Smooth muscle cell (in vitro differentiated cells): ENCODE measurements around the gene C10orf67. TPM values are rescaled to one million over a fixed set of nuclear protein-coding genes. Genes with fewer than 3 reads are reported as not detected.

Experiments
- DNase-seq: peaks from one replicate; lab custom pipeline; 2025; ENCODE audit not compliant: unreplicated experiment; lab: John Stamatoyannopoulos, UW
- H2AFZ ChIP-seq: fragments of 200-600 bp; sonication (generic); 2 replicates; pipeline ENCODE4 v1.6.0; 2016; ENCODE audit warnings: antibody characterized with exemption, low read depth, mild to moderate bottlenecking
- H3F3A ChIP-seq: fragments of 200-600 bp; sonication (generic); 2 replicates; pipeline ENCODE4 v1.6.0; 2017; ENCODE audit warnings: antibody characterized with exemption, low read depth
- H3K27ac ChIP-seq: fragments of 200-600 bp; sonication (generic); 2 replicates; pipeline ENCODE4 v1.5.1; 2016; ENCODE audit warnings: low read depth, mild to moderate bottlenecking
- H3K27me3 ChIP-seq: fragments of 200-600 bp; sonication (generic); 2 replicates; pipeline ENCODE4 v1.6.1; 2016; ENCODE audit warnings: low read depth, mild to moderate bottlenecking
- H3K36me3 ChIP-seq: fragments of 200-600 bp; sonication (generic); 2 replicates; pipeline ENCODE4 v1.5.1; 2016; ENCODE audit warnings: low read depth
- H3K4me1 ChIP-seq: fragments of 200-600 bp; sonication (generic); 2 replicates; pipeline ENCODE4 v1.5.1; 2016; ENCODE audit warnings: low read depth
- H3K4me2 ChIP-seq: fragments of 200-600 bp; sonication (generic); 2 replicates; pipeline ENCODE4 v1.6.0; 2016; ENCODE audit warnings: mild to moderate bottlenecking
- H3K4me3 ChIP-seq: fragments of 200-600 bp; sonication (generic); 2 replicates; pipeline ENCODE4 v1.5.1; 2016; ENCODE audit warnings: mild to moderate bottlenecking
- H3K79me2 ChIP-seq: fragments of 200-600 bp; sonication (generic); 2 replicates; pipeline ENCODE4 v1.6.0; 2016; ENCODE audit warnings: low read depth, mild to moderate bottlenecking
- H3K9ac ChIP-seq: fragments of 200-600 bp; sonication (generic); 2 replicates; pipeline ENCODE4 v1.6.0; 2016; ENCODE audit warnings: low read depth
- H3K9me3 ChIP-seq: fragments of 200-600 bp; sonication (generic); replicated peaks from 2 replicates; pipeline ENCODE4 v1.5.1; 2016; ENCODE audit warnings: low read depth
- H4K20me1 ChIP-seq: fragments of 200-600 bp; sonication (generic); 2 replicates; pipeline ENCODE4 v1.6.0; 2016; ENCODE audit warnings: low read depth
- WGBS: methylation state at CpG from one replicate; pipeline ENCODE4 v1.1.7; 2016; ENCODE audit warnings: low lambda C conversion rate; 5-methylcytosine and 5-hydroxymethylcytosine counted together
- polyA plus RNA-seq: library from polyadenylated mRNA; unstranded; fragments of >200 nt; fragmentation: Nextera tagmentation; extraction: Ambion mirVana; gene quantifications from 2 replicates; pipeline ENCODE4 v1.2.1, GENCODE V29; 2016
- total RNA-seq: library from RNA; depleted of rRNA; stranded (reverse); fragments of >200 nt; gene quantifications from 2 replicates; pipeline ENCODE4 v1.2.3, GENCODE V29; 2014
- TF ChIP-seq, protein P1 (sequence below): fragments of 200-600 bp; sonication (generic); IDR thresholded peaks from 2 replicates; pipeline ENCODE4 v1.5.1; 2017; ENCODE audit warnings: borderline replicate concordance, mild to moderate bottlenecking, antibody characterized with exemption; ENCODE audit not compliant: insufficient read depth, poor library complexity, severe bottlenecking

C10orf67 gene
- total and polyA plus RNA-seq, 2 experiments from 2014 or later = not detected

DNA sequence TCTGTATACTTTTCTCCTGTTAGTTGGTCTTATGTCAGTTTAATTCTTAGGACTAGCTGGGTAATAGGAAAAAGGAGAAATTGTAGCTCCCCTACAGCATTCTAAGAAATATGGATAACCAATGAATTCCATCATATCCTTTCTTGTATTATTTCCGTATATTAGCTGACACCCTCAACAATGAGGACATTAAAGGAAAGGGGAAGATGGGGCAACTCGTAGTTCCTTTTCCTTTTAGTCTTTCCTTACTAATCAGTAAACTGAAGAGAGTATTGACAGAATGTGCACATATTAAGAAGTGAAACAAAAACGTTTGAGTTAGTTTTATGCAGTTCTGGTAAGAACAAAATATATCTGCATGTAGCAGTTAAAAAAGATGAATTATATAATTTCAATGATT, 35.1 kb upstream of the C10orf67 start:
- H3K36me3 ChIP-seq = no peaks in the 10 kb centered on the region
- 75% methylated on average over 3 of the region's 3 CpGs for WGBS
- no peaks in the 10 kb centered on the region for H4K20me1 ChIP-seq
- TF ChIP-seq, protein P1, sequence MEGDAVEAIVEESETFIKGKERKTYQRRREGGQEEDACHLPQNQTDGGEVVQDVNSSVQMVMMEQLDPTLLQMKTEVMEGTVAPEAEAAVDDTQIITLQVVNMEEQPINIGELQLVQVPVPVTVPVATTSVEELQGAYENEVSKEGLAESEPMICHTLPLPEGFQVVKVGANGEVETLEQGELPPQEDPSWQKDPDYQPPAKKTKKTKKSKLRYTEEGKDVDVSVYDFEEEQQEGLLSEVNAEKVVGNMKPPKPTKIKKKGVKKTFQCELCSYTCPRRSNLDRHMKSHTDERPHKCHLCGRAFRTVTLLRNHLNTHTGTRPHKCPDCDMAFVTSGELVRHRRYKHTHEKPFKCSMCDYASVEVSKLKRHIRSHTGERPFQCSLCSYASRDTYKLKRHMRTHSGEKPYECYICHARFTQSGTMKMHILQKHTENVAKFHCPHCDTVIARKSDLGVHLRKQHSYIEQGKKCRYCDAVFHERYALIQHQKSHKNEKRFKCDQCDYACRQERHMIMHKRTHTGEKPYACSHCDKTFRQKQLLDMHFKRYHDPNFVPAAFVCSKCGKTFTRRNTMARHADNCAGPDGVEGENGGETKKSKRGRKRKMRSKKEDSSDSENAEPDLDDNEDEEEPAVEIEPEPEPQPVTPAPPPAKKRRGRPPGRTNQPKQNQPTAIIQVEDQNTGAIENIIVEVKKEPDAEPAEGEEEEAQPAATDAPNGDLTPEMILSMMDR = no peak
- H3K9ac ChIP-seq = no peak overlapping the region
- H3K27me3 ChIP-seq = no peaks in the 10 kb centered on the region
- no peak overlapping the region for H2AFZ ChIP-seq
- no peak overlapping the region for H3K27ac ChIP-seq
- H3K9me3 ChIP-seq = no peaks in the 10 kb centered on the region
- H3K4me2 ChIP-seq = no peak overlapping the region
- H3K4me3 ChIP-seq = no peak overlapping the region
- H3K79me2 ChIP-seq = no peaks in the 10 kb centered on the region
- no peaks in the 10 kb centered on the region for H3F3A ChIP-seq
- no peaks in the 10 kb centered on the region for H3K4me1 ChIP-seq
- DNase-seq = no peak

DNA sequence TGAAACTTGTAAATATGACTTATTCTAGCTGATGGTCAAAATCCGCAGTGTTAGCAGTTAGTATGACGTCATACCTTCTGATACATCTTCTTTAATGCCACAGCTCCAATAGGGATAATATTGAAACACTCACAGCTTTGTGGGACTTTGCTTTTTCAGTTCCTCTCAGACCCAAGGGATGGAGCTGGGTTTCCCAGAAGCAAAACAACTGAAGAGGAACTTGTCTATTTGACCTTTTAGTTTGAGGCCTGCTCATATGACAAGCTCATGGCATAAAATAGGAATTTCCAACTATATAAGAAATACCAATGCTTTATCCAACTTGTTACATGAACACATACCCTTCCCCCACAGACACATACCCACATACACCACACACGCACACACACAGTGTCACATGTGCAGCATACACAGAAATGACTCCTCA, 31.6 kb upstream of the C10orf67 start:
- no peaks in the 10 kb centered on the region for H3K27me3 ChIP-seq
- no peaks in the 10 kb centered on the region for H3F3A ChIP-seq
- H3K27ac ChIP-seq = no peak overlapping the region
- H3K4me3 ChIP-seq = no peak overlapping the region
- H4K20me1 ChIP-seq = no peaks in the 10 kb centered on the region
- H3K79me2 ChIP-seq = no peaks in the 10 kb centered on the region
- WGBS = 96% methylated on average over 3 of the region's 3 CpGs
- H3K9ac ChIP-seq = no peak overlapping the region
- DNase-seq = no peak
- no peaks in the 10 kb centered on the region for H3K4me1 ChIP-seq
- TF ChIP-seq, protein P1 = no peak
- no peaks in the 10 kb centered on the region for H3K9me3 ChIP-seq
- no peak overlapping the region for H3K4me2 ChIP-seq
- no peaks in the 10 kb centered on the region for H3K36me3 ChIP-seq
- no peak overlapping the region for H2AFZ ChIP-seq

DNA sequence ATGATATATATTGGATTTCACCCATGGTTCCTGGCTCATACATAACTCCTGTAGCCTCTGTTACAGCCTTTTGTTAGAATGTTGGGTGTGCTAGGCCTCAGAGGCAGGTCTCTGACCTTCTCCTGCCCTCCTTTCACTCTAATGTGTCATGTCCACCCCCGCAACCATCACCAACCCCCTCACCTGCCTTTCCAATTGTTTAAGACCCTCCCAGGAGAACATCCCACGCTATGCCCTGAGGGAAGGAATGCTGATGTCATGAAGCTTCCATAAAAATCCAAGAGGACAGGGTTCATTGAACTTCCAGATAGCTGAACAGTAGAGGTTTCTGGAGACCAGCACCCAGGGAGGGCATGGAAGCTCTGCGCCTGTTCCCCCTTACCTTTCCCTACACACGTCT, 30.8 kb upstream of the C10orf67 start:
- WGBS = 95% methylated on average over 4 of the region's 4 CpGs

DNA sequence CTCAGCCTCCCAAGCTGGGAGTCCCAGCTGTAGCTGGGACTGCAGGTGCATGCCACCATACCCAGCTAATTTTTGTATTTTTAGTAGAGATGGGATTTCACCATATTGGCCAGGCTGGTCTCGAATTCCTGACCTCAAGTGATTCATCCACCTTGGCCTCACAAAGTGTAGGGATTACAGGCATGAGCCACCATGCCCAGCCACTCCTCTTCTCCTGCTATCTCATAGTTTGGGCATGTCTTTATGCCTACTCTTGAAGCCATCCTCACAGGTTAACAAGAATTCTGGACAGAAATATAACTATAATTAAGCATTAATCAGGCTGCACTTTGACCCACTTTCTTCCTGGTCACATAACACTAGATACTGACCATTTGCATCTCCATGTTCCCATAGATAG, 28.6 kb upstream of the C10orf67 start:
- no peak for DNase-seq
- Histone ChIP-seq H3K27me3 (no peaks in the 10 kb centered on the region), H3K36me3 (no peaks in the 10 kb centered on the region), H3K9me3 (no peaks in the 10 kb centered on the region), H3K4me2 (no peak overlapping the region), H3K27ac (no peak overlapping the region), H2AFZ (no peak overlapping the region), H3K4me1 (no peaks in the 10 kb centered on the region), H3F3A (no peaks in the 10 kb centered on the region), H3K4me3 (no peak overlapping the region), H4K20me1 (no peaks in the 10 kb centered on the region), H3K79me2 (no peaks in the 10 kb centered on the region), H3K9ac (no peak overlapping the region)
- 69% methylated on average over 1 of the region's 1 CpG for WGBS
- TF ChIP-seq, protein P1 = no peak

More for the DNA sequence above, 30.8 kb upstream of the C10orf67 start:
- H3K9ac ChIP-seq = no peak overlapping the region
- H3K9me3 ChIP-seq = no peaks in the 10 kb centered on the region
- no peak overlapping the region for H2AFZ ChIP-seq
- no peak overlapping the region for H3K4me3 ChIP-seq
- no peaks in the 10 kb centered on the region for H3K27me3 ChIP-seq
- no peak for DNase-seq
- no peak overlapping the region for H3K4me2 ChIP-seq
- H3K79me2 ChIP-seq = no peaks in the 10 kb centered on the region
- H3F3A ChIP-seq = no peaks in the 10 kb centered on the region
- no peaks in the 10 kb centered on the region for H4K20me1 ChIP-seq
- no peak overlapping the region for H3K27ac ChIP-seq
- TF ChIP-seq, protein P1 = no peak
- H3K36me3 ChIP-seq = no peaks in the 10 kb centered on the region
- no peaks in the 10 kb centered on the region for H3K4me1 ChIP-seq
